C4-2B (cell line): ENCODE measurements around the gene TPCN2.

ENCODE experiments used
- CTCF ChIP-seq: fragments of 450-650 bp; conservative IDR thresholded peaks from 2 replicates; pipeline ENCODE4 v1.5.1; 2017; ENCODE audit warnings: mild to moderate bottlenecking
- ZFX ChIP-seq: fragments of 450-650 bp; IDR thresholded peaks from 2 replicates; pipeline ENCODE4 v1.6.1; 2017

DNA sequence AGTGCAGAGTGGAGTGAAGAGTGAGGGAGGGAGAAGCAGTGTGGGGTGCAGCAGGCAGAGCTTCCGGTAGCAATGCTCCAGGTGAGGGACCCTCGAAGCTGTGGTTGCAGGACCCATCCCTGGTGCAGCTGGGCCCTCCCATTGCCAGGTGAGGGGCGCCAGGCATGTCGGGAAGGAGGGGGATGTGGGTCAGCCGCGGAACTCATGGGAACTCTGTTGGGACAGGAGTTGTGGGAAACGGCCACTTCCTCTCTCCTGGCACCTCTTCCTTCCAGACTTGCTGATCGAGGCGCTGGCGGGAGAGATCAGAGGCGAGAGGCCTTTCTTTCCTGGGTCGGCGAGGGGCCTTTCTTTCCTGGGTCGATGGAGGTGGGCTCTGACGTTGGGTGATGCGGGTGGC is 48.5 kb downstream of the TPCN2 start:
- TF ChIP-seq CTCF (no peak), ZFX (no peak)
